Astrocyte (in vitro differentiated cells and primary cell): ENCODE measurements around the gene OPRD1. TPM values are rescaled to one million over a fixed set of nuclear protein-coding genes. Genes with fewer than 3 reads are reported as not detected.
"Not testable (repeated sequence)": the region's sequence is repeated elsewhere in the genome, so short reads cannot be mapped to it uniquely, and the experiment has no call there.

ENCODE experiments used
- DNase-seq: peaks from one replicate; pipeline ENCODE4 v3.0.0-alpha.2; 2010; ENCODE audit warnings: low read depth
- FAIRE-seq: peaks from 2 replicates; lab custom pipeline; 2011; peaks lifted over from hg19 to GRCh38; lab: Jason Lieb, UNC
- H2AFZ ChIP-seq: 2 replicates; pipeline ENCODE4 v1.6.0; 2012; ENCODE audit warnings: low read depth, low read length, inconsistent platforms
- H3K27ac ChIP-seq: 2 replicates; pipeline ENCODE4 v1.5.1; 2011; ENCODE audit warnings: low read depth, low read length, inconsistent platforms
- H3K27me3 ChIP-seq: 2 replicates; pipeline ENCODE4 v1.6.0; 2011; ENCODE audit warnings: low read length, inconsistent platforms; ENCODE audit not compliant: insufficient read depth
- H3K36me3 ChIP-seq: 2 replicates; pipeline ENCODE4 v1.5.1; 2011; ENCODE audit warnings: low read length, inconsistent platforms; ENCODE audit not compliant: insufficient read depth
- H3K4me1 ChIP-seq: 2 replicates; pipeline ENCODE4 v1.5.1; 2011; ENCODE audit warnings: low read length, inconsistent platforms; ENCODE audit not compliant: insufficient read depth
- H3K4me2 ChIP-seq: 2 replicates; pipeline ENCODE4 v1.6.0; 2012; ENCODE audit warnings: low read length, inconsistent platforms
- H3K4me3 ChIP-seq: 2 replicates; pipeline ENCODE4 v1.5.1; 2011; ENCODE audit warnings: low read depth, mild to moderate bottlenecking, low read length, inconsistent platforms; ENCODE audit not compliant: insufficient read depth
- H3K79me2 ChIP-seq: 2 replicates; pipeline ENCODE4 v1.6.0; 2012; ENCODE audit warnings: mild to moderate bottlenecking, low read length, inconsistent platforms; ENCODE audit not compliant: insufficient read depth
- H3K9ac ChIP-seq: 2 replicates; pipeline ENCODE4 v1.6.0; 2012; ENCODE audit warnings: mild to moderate bottlenecking, low read length, inconsistent platforms
- H3K9me3 ChIP-seq: 2 replicates; pipeline ENCODE4 v1.5.1; 2012; ENCODE audit warnings: low read depth, mild to moderate bottlenecking, low read length, inconsistent platforms; ENCODE audit not compliant: insufficient read depth
- H4K20me1 ChIP-seq: 2 replicates; pipeline ENCODE4 v1.6.0; 2012; ENCODE audit warnings: low read length, inconsistent platforms; ENCODE audit not compliant: insufficient read depth
- H3K27ac Mint-ChIP-seq: one replicate; pipeline ENCODE4 v1.8.0; 2021; ENCODE audit warnings: mild to moderate bottlenecking, mixed read lengths; ENCODE audit not compliant: unreplicated experiment
- H3K27me3 Mint-ChIP-seq: one replicate; pipeline ENCODE4 v1.8.0; 2021; ENCODE audit warnings: low read depth, mixed read lengths; ENCODE audit not compliant: unreplicated experiment
- H3K36me3 Mint-ChIP-seq: one replicate; pipeline ENCODE4 v1.8.0; 2021; ENCODE audit warnings: low read depth, mixed read lengths; ENCODE audit not compliant: unreplicated experiment
- H3K4me1 Mint-ChIP-seq: one replicate; pipeline ENCODE4 v1.8.0; 2021; ENCODE audit warnings: low read depth, mixed read lengths; ENCODE audit not compliant: unreplicated experiment
- H3K4me3 Mint-ChIP-seq: one replicate; pipeline ENCODE4 v1.8.0; 2021; ENCODE audit warnings: mild to moderate bottlenecking, moderate library complexity, mixed read lengths; ENCODE audit not compliant: unreplicated experiment
- H3K9me3 Mint-ChIP-seq: one replicate; pipeline ENCODE4 v1.8.0; 2021; ENCODE audit warnings: mild to moderate bottlenecking, mixed read lengths; ENCODE audit not compliant: unreplicated experiment
- CTCF ChIP-seq: IDR thresholded peaks from 2 replicates; pipeline ENCODE4 v1.5.1; 2011; ENCODE audit warnings: low read depth, mild to moderate bottlenecking, inconsistent platforms, low read length, moderate library complexity; ENCODE audit not compliant: insufficient read depth
- EZH2 ChIP-seq: IDR thresholded peaks from 2 replicates; pipeline ENCODE4 v1.6.1; 2012; ENCODE audit warnings: mild to moderate bottlenecking, low read length, inconsistent platforms; ENCODE audit not compliant: insufficient read depth
- total RNA-seq: library from RNA; stranded (reverse); gene quantifications from 2 replicates; pipeline ENCODE4 v1.2.1, GENCODE V29; 2021

OPRD1 gene
- total RNA-seq, 1 donor from 2014 or later = 1.2 TPM

- H3K4me3 ChIP-seq = no peak overlapping the region
- no peak overlapping the region for H3K27ac ChIP-seq
- H3K27me3 Mint-ChIP-seq = peaks cover 41% of the 10 kb centered on the region
- no peaks in the 10 kb centered on the region for H3K36me3 Mint-ChIP-seq
- H3K4me1 Mint-ChIP-seq = no peaks in the 10 kb centered on the region
- no peaks in the 10 kb centered on the region for H3K9me3 ChIP-seq
- peaks cover 6% of the 10 kb centered on the region for H3K27me3 ChIP-seq
- no peak overlapping the region for H3K4me2 ChIP-seq
- no peak overlapping the region for H3K4me3 Mint-ChIP-seq
- no peaks in the 10 kb centered on the region for H3K36me3 ChIP-seq
- no peak overlapping the region for H3K27ac Mint-ChIP-seq
- FAIRE-seq (no peak), DNase-seq (no peak)
- no peak overlapping the region for H2AFZ ChIP-seq
- H4K20me1 ChIP-seq = no peaks in the 10 kb centered on the region
- H3K4me1 ChIP-seq = no peaks in the 10 kb centered on the region
- TF ChIP-seq EZH2 = no peak
- no peak for TF ChIP-seq CTCF
- no peaks in the 10 kb centered on the region for H3K9me3 Mint-ChIP-seq
- H3K9ac ChIP-seq = no peak overlapping the region
- H3K79me2 ChIP-seq = no peaks in the 10 kb centered on the region
Observed at GRCh38 chr1:28836421-28836956, 24.5 kb downstream of the OPRD1 start.

DNA sequence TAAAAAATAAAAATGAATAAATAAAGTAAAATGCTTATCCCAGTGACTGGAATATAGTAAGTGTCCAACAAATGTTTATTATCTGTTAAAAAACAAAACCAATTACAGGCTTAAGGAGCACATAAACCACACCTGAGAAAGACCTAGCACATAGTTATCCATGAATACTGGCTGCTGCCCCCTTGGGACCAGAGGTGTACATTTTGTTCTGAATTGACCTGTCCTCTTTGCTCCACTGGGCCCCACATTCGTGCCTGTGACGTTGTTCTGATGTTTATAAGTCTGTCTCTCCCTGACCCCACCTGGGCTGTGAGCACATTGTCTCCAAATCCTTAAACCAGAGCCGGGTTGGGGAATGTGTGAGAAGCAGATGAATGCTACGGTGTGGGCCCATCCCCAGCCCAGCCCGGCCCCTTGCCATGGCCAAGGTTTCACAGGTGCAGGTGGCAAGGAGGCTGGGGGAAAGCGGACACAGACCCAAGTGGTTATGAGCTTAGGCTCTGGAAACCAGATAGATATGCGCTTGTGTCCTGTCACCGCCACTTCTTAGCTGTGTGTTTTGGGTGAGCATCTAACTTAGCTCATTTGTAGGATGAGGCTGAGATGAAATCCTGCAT, 29.1 kb downstream of the OPRD1 start:
- Mint-ChIP-seq H3K27me3 (peaks cover 31% of the 10 kb centered on the region), H3K36me3 (no peaks in the 10 kb centered on the region), H3K4me1 (no peaks in the 10 kb centered on the region), H3K27ac (no peak overlapping the region), H3K9me3 (no peaks in the 10 kb centered on the region), H3K4me3 (no peak overlapping the region)
- Histone ChIP-seq H2AFZ (no peak overlapping the region), H3K79me2 (no peaks in the 10 kb centered on the region), H3K4me1 (no peaks in the 10 kb centered on the region), H4K20me1 (no peaks in the 10 kb centered on the region), H3K4me2 (no peak overlapping the region), H3K27me3 (peaks cover 6% of the 10 kb centered on the region), H3K4me3 (no peak overlapping the region), H3K9ac (no peak overlapping the region), H3K9me3 (no peaks in the 10 kb centered on the region), H3K36me3 (no peaks in the 10 kb centered on the region), H3K27ac (no peak overlapping the region)
- FAIRE-seq (no peak), DNase-seq (no peak)
- no peak for TF ChIP-seq EZH2

DNA sequence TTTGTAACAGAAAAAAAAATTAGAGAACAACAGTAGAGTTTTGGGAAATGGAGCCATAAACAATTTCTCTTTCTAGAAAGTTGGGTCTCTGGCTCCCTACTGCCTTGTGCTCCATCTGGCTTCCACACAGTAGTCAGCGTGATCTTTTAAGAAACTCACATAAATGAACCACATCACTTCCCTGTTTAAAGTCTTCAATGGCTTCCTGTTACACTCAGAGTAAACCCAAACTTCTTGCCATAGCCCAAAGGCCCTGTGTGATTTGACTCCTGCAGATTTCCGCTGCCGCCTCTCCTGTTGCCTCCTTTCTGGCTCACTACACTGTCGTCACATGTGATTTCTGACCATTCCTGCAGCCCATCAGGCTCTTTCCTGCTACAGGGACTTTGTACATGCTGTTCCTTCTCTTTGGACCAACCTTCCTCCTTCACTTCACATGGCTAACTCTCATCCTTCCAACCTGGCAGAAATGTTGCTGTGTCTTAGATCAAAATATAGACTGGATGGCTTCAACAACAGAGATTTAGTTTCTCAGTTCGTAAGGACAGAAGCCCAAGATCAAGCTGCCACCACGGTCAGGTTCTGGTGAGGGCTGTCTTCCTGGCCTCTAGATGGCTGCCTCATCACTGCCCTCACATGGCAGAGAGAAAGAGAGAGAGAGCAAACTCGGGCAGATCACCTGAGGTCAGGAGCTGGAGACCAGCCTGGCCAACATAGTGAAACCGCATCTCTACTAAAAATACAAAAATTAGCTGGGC, 34.0 kb downstream of the OPRD1 start:
- Histone ChIP-seq H3K9me3 (no peaks in the 10 kb centered on the region), H3K4me1 (no peaks in the 10 kb centered on the region), H3K4me2 (no peak overlapping the region), H3K27me3 (no peaks in the 10 kb centered on the region), H3K4me3 (no peak overlapping the region), H2AFZ (no peak overlapping the region), H3K9ac (no peak overlapping the region), H3K79me2 (no peaks in the 10 kb centered on the region), H4K20me1 (no peaks in the 10 kb centered on the region), H3K36me3 (no peaks in the 10 kb centered on the region), H3K27ac (no peak overlapping the region)
- H3K27ac Mint-ChIP-seq = no peak overlapping the region
- H3K36me3 Mint-ChIP-seq = no peaks in the 10 kb centered on the region
- no peak for TF ChIP-seq EZH2
- TF ChIP-seq CTCF = no peak
- H3K4me3 Mint-ChIP-seq = no peak overlapping the region
- H3K27me3 Mint-ChIP-seq = peaks cover 6% of the 10 kb centered on the region
- FAIRE-seq = no peak
- no peaks in the 10 kb centered on the region for H3K4me1 Mint-ChIP-seq
- DNase-seq = no peak
- H3K9me3 Mint-ChIP-seq = no peaks in the 10 kb centered on the region

DNA sequence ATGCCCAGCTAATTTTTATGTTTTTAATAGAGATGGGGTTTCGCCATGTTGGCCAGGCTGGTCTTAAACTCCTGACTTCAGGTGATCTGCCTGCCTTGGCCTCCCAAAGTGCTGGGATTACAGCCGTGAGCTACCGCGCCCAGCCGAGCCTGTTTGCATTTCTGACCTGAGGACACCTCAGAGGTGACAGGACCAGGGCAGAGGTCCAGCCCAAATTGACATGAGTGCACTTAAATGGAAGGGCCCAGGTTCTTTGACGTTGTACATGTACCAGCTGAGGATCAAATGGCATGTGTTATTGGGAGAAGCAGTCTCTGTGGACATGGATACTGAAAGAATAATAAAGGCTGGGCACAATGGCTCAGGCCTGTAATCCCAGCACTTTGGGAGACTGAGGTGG, 35.2 kb downstream of the OPRD1 start:
- H3K4me1 ChIP-seq, H3K27ac ChIP-seq, H3K36me3 ChIP-seq, H3K27ac Mint-ChIP-seq, H4K20me1 ChIP-seq, H3K4me2 ChIP-seq, H3K9me3 Mint-ChIP-seq, H3K27me3 Mint-ChIP-seq, H3K4me3 ChIP-seq, DNase-seq, H3K27me3 ChIP-seq, FAIRE-seq, H3K4me1 Mint-ChIP-seq, H2AFZ ChIP-seq, H3K36me3 Mint-ChIP-seq, H3K79me2 ChIP-seq, H3K9me3 ChIP-seq, H3K4me3 Mint-ChIP-seq, H3K9ac ChIP-seq: not testable (repeated sequence)
